PC-3 (cell line): ENCODE measurements around the gene CELF2.

Source experiments
- EZH2 ChIP-seq: fragments of 300-600 bp; sonication (generic); IDR thresholded peaks from one replicate; pipeline ENCODE4 v1.6.1; 2017; ENCODE audit warnings: antibody characterized with exemption, mild to moderate bottlenecking, low read length; ENCODE audit not compliant: unreplicated experiment
- EZH2phosphoT487 ChIP-seq: fragments of 300-600 bp; sonication (generic); IDR thresholded peaks from 2 replicates; pipeline ENCODE4 v1.6.1; 2018; ENCODE audit warnings: mild to moderate bottlenecking, antibody characterized with exemption, low read length, borderline replicate concordance
- TF ChIP-seq, protein P1 (sequence below): fragments of 300-600 bp; sonication (generic); conservative IDR thresholded peaks from 2 replicates; pipeline ENCODE4 v1.5.1; 2017; ENCODE audit warnings: antibody characterized with exemption, low read depth, mild to moderate bottlenecking, low read length

DNA sequence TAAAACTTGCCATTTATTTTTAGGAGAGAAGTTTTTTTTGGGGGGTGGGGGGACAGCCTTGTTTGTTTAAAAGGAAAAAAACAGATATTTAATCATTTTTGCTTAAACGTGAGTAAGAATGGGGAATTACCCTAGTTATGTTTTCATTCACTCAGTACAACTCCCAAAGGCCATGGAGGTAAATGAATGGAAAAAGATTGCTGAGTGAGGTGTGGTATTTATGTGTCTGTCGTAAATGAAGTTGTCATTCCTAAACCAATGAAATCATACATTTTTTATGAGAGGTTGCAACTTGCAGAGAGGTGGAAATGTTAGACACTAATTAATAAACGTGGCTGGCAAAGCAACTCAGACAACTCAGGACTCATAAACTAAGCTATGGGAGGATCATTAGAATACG, 218.1 kb downstream of the CELF2 start:
- TF ChIP-seq EZH2 (no peak), EZH2phosphoT487 (no peak)
- TF ChIP-seq, protein P1, sequence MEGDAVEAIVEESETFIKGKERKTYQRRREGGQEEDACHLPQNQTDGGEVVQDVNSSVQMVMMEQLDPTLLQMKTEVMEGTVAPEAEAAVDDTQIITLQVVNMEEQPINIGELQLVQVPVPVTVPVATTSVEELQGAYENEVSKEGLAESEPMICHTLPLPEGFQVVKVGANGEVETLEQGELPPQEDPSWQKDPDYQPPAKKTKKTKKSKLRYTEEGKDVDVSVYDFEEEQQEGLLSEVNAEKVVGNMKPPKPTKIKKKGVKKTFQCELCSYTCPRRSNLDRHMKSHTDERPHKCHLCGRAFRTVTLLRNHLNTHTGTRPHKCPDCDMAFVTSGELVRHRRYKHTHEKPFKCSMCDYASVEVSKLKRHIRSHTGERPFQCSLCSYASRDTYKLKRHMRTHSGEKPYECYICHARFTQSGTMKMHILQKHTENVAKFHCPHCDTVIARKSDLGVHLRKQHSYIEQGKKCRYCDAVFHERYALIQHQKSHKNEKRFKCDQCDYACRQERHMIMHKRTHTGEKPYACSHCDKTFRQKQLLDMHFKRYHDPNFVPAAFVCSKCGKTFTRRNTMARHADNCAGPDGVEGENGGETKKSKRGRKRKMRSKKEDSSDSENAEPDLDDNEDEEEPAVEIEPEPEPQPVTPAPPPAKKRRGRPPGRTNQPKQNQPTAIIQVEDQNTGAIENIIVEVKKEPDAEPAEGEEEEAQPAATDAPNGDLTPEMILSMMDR = no peak
